ENCODE data around the gene COL12A1.

DNA sequence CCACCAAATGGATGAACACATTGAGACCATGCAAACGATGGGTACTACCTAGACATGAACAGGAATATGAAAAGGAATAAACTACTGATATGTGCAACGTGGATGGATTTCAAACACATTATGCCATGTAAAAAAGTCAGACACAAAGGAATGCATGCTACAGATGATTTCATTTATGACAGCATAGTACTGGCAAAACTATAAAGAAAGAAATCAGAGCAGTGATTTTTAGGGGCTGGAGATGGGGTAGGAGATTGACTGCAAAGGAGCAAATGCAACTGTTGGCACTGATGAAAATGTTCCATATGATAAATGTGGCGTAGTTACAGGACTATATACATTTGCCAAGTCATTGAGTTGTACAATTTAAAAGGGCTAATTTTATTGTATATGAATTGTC lies 13.4 kb upstream of the COL12A1 start:
- TF ChIP-seq, protein P1, sequence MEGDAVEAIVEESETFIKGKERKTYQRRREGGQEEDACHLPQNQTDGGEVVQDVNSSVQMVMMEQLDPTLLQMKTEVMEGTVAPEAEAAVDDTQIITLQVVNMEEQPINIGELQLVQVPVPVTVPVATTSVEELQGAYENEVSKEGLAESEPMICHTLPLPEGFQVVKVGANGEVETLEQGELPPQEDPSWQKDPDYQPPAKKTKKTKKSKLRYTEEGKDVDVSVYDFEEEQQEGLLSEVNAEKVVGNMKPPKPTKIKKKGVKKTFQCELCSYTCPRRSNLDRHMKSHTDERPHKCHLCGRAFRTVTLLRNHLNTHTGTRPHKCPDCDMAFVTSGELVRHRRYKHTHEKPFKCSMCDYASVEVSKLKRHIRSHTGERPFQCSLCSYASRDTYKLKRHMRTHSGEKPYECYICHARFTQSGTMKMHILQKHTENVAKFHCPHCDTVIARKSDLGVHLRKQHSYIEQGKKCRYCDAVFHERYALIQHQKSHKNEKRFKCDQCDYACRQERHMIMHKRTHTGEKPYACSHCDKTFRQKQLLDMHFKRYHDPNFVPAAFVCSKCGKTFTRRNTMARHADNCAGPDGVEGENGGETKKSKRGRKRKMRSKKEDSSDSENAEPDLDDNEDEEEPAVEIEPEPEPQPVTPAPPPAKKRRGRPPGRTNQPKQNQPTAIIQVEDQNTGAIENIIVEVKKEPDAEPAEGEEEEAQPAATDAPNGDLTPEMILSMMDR (IDR thresholded peaks at IDR 0.05): no peak
- no peak for TF ChIP-seq EP300 (IDR thresholded peaks at IDR 0.05)

All from tibial nerve (tissue), 4 donors.